PC-3 (cell line): Measurements from ENCODE around the gene FAM53B. TPM values are rescaled to one million over a fixed set of nuclear protein-coding genes. Genes with fewer than 3 reads are reported as not detected.

Experiments
- ATAC-seq: fragments of 200-7000 bp; cut with Tn5 transposase; 2 replicates; pipeline ENCODE4 v1.9.1; 2020; ENCODE audit warnings: mild to moderate bottlenecking, moderate library complexity
- BruUV-seq: library from RNA; stranded (reverse); fragments of 400-500 nt; replicated peaks from 2 replicates; lab custom pipeline; 2021; lab: Mats Ljungman, UMichigan
- CTCF ChIA-PET: fragments of 300-600 bp; sonication (Branson Sonifier 250); formaldehyde crosslinking; loops from one replicate; lab custom pipeline; 2022; ENCODE audit warnings: antibody characterized with exemption; lab: Charles Lee
- POLR2A ChIA-PET: fragments of 300-600 bp; sonication (Branson Sonifier 250); formaldehyde crosslinking; loops from one replicate; lab custom pipeline; 2022; ENCODE audit warnings: antibody characterized with exemption; ENCODE audit not compliant: unreplicated experiment; lab: Charles Lee
- DNase-seq: peaks from one replicate; pipeline ENCODE4 v3.0.0-alpha.2; 2015
- H2AFZ ChIP-seq: fragments of 300-600 bp; sonication (generic); 2 replicates; pipeline ENCODE4 v1.6.0; 2016; ENCODE audit warnings: antibody characterized with exemption, low read length
- H3F3A ChIP-seq: fragments of 300-600 bp; sonication (generic); one replicate; pipeline ENCODE4 v1.6.0; 2017; ENCODE audit warnings: antibody characterized with exemption, low read length, control low read depth, mild to moderate bottlenecking; ENCODE audit not compliant: unreplicated experiment
- H3K27ac ChIP-seq: fragments of 300-600 bp; sonication (generic); 2 replicates; pipeline ENCODE4 v1.5.1; 2016; ENCODE audit warnings: mild to moderate bottlenecking, low read length
- H3K27me3 ChIP-seq: fragments of 300-600 bp; sonication (generic); 2 replicates; pipeline ENCODE4 v1.6.1; 2016; ENCODE audit warnings: low read length, mixed read lengths
- H3K36me3 ChIP-seq: fragments of 300-600 bp; sonication (generic); 2 replicates; pipeline ENCODE4 v1.6.1; 2016; ENCODE audit warnings: low read depth, mixed run types, low read length, mixed read lengths
- H3K4me1 ChIP-seq: fragments of 300-600 bp; sonication (generic); 2 replicates; pipeline ENCODE4 v1.5.1; 2016; ENCODE audit warnings: low read length; ENCODE audit not compliant: insufficient read depth
- H3K4me2 ChIP-seq: fragments of 300-600 bp; sonication (generic); 2 replicates; pipeline ENCODE4 v1.6.0; 2016; ENCODE audit warnings: low read length
- H3K4me3 ChIP-seq: fragments of 300-600 bp; sonication (generic); 2 replicates; pipeline ENCODE4 v1.5.1; 2016; ENCODE audit warnings: mild to moderate bottlenecking, low read length, mixed read lengths
- H3K79me2 ChIP-seq: fragments of 300-600 bp; sonication (generic); 2 replicates; pipeline ENCODE4 v1.6.1; 2017; ENCODE audit warnings: low read length, mixed read lengths
- H3K9ac ChIP-seq: fragments of 300-600 bp; sonication (generic); 2 replicates; pipeline ENCODE4 v1.6.0; 2016; ENCODE audit warnings: mild to moderate bottlenecking, low read length
- H3K9me2 ChIP-seq: fragments of 300-600 bp; sonication (generic); replicated peaks from 2 replicates; pipeline ENCODE4 v1.6.1; 2016; ENCODE audit warnings: mixed run types, low read length, mixed read lengths
- H3K9me3 ChIP-seq: fragments of 300-600 bp; sonication (generic); 2 replicates; pipeline ENCODE4 v1.6.1; 2016; ENCODE audit warnings: low read length, mixed read lengths
- H4K20me1 ChIP-seq: fragments of 300-600 bp; sonication (generic); 2 replicates; pipeline ENCODE4 v1.6.1; 2016; ENCODE audit warnings: low read length, mixed read lengths
- CTCF ChIP-seq: fragments of 300-600 bp; sonication (generic); conservative IDR thresholded peaks from 2 replicates; pipeline ENCODE4 v1.5.1; 2017; ENCODE audit warnings: antibody characterized with exemption, low read depth, mild to moderate bottlenecking, low read length
- EZH2 ChIP-seq: fragments of 300-600 bp; sonication (generic); IDR thresholded peaks from one replicate; pipeline ENCODE4 v1.6.1; 2017; ENCODE audit warnings: antibody characterized with exemption, mild to moderate bottlenecking, low read length; ENCODE audit not compliant: unreplicated experiment
- EZH2phosphoT487 ChIP-seq: fragments of 300-600 bp; sonication (generic); IDR thresholded peaks from 2 replicates; pipeline ENCODE4 v1.6.1; 2018; ENCODE audit warnings: mild to moderate bottlenecking, antibody characterized with exemption, low read length, borderline replicate concordance
- intact Hi-C: fragments of 100-400 bp; cut with micrococcal nuclease; formaldehyde crosslinking; loops from 2 replicates; pipeline ENCODE4 v1.9.0; 2023
- total RNA-seq: library from RNA; depleted of rRNA; stranded (reverse); fragments of >200 nt; gene quantifications from 2 replicates; pipeline ENCODE4 v1.2.3, GENCODE V29; 2014

The FAM53B gene
- total RNA-seq, 1 experiment from 2014 or later, result 19.4 TPM

GRCh38 chr10:124697443-124697836, 46.7 kb downstream of the FAM53B start:
- Histone ChIP-seq H3K36me3 (no peaks in the 10 kb centered on the region), H3K27ac (no peak overlapping the region), H3K27me3 (no peaks in the 10 kb centered on the region), H2AFZ (no peak overlapping the region), H3K9me3 (no peaks in the 10 kb centered on the region), H3K4me2 (no peak overlapping the region), H3K4me1 (no peaks in the 10 kb centered on the region), H4K20me1 (no peaks in the 10 kb centered on the region), H3K4me3 (no peak overlapping the region), H3K9ac (no peak overlapping the region), H3K9me2 (no peaks in the 10 kb centered on the region), H3F3A (no peaks in the 10 kb centered on the region), H3K79me2 (no peaks in the 10 kb centered on the region)
- no peak for TF ChIP-seq EZH2phosphoT487
- no peak for TF ChIP-seq CTCF
- TF ChIP-seq EZH2, result no peak
- ChIA-PET CTCF (no interaction called here), POLR2A (no interaction called here)
- DNase-seq (no peak), ATAC-seq (no peak)
- intact Hi-C loops, result no loop called here
- no TSS peak for BruUV-seq

GRCh38 chr10:124696446-124697392, 47.5 kb downstream of the FAM53B start:
- Histone ChIP-seq H3K4me2 (no peak overlapping the region), H3K4me1 (no peaks in the 10 kb centered on the region), H2AFZ (no peak overlapping the region), H3K27ac (no peak overlapping the region), H4K20me1 (no peaks in the 10 kb centered on the region), H3K9me3 (no peaks in the 10 kb centered on the region), H3K4me3 (no peak overlapping the region), H3K27me3 (no peaks in the 10 kb centered on the region), H3K79me2 (no peaks in the 10 kb centered on the region), H3K9ac (no peak overlapping the region), H3F3A (no peaks in the 10 kb centered on the region), H3K9me2 (no peaks in the 10 kb centered on the region), H3K36me3 (no peaks in the 10 kb centered on the region)
- TF ChIP-seq EZH2 (no peak), CTCF (no peak), EZH2phosphoT487 (no peak)
- POLR2A ChIA-PET, result no interaction called here
- no TSS peak for BruUV-seq
- CTCF ChIA-PET, result no interaction called here
- intact Hi-C loops, result no loop called here
- ATAC-seq (no peak), DNase-seq (no peak)

- ChIA-PET POLR2A (no interaction called here), CTCF (no interaction called here)
- DNase-seq (no peak), ATAC-seq (no peak)
- no TSS peak for BruUV-seq
- intact Hi-C loops, result no loop called here
- H3K4me1 ChIP-seq, result no peaks in the 10 kb centered on the region
- no peak overlapping the region for H3K9ac ChIP-seq
- H3K36me3 ChIP-seq, result no peaks in the 10 kb centered on the region
- no peak overlapping the region for H3K4me2 ChIP-seq
- no peak overlapping the region for H2AFZ ChIP-seq
- H3K27ac ChIP-seq, result no peak overlapping the region
- no peaks in the 10 kb centered on the region for H4K20me1 ChIP-seq
- no peaks in the 10 kb centered on the region for H3K79me2 ChIP-seq
- H3K4me3 ChIP-seq, result no peak overlapping the region
- H3K9me3 ChIP-seq, result no peaks in the 10 kb centered on the region
- TF ChIP-seq EZH2 (no peak), EZH2phosphoT487 (no peak), CTCF (no peak)
- no peaks in the 10 kb centered on the region for H3K9me2 ChIP-seq
- H3K27me3 ChIP-seq, result no peaks in the 10 kb centered on the region
- H3F3A ChIP-seq, result no peaks in the 10 kb centered on the region
These were observed 48.9 kb downstream of the FAM53B start for GRCh38 chr10:124695259-124695658.
